GM23248 (cell line): ENCODE measurements around the gene FBLN2. TPM values are rescaled to one million over a fixed set of nuclear protein-coding genes. Genes with fewer than 3 reads are reported as not detected.

Source experiments
- DNase-seq: peaks from one replicate; pipeline ENCODE4 v3.0.0-alpha.2; 2015
- H2AFZ ChIP-seq: fragments of 200-600 bp; sonication (generic); 2 replicates; pipeline ENCODE4 v1.6.1; 2016; ENCODE audit warnings: antibody characterized with exemption
- H3F3A ChIP-seq: fragments of 200-600 bp; sonication (generic); 2 replicates; pipeline ENCODE4 v1.6.1; 2016; ENCODE audit warnings: mild to moderate bottlenecking, antibody characterized with exemption, mixed run types; ENCODE audit not compliant: insufficient read depth
- H3K27ac ChIP-seq: fragments of 200-600 bp; sonication (generic); 2 replicates; pipeline ENCODE4 v1.5.1; 2016; ENCODE audit warnings: mild to moderate bottlenecking
- H3K27me3 ChIP-seq: fragments of 200-600 bp; sonication (generic); replicated peaks from 2 replicates; pipeline ENCODE4 v1.6.1; 2016; ENCODE audit warnings: mild to moderate bottlenecking; ENCODE audit not compliant: insufficient read depth
- H3K36me3 ChIP-seq: fragments of 200-600 bp; sonication (generic); 2 replicates; pipeline ENCODE4 v1.6.1; 2016; ENCODE audit warnings: low read depth, mild to moderate bottlenecking
- H3K4me1 ChIP-seq: fragments of 200-600 bp; sonication (generic); 2 replicates; pipeline ENCODE4 v1.6.1; 2016; ENCODE audit warnings: mild to moderate bottlenecking; ENCODE audit not compliant: insufficient read depth
- H3K4me2 ChIP-seq: fragments of 200-600 bp; sonication (generic); one replicate; pipeline ENCODE4 v1.6.1; 2016; ENCODE audit warnings: mild to moderate bottlenecking; ENCODE audit not compliant: unreplicated experiment
- H3K4me3 ChIP-seq: fragments of 200-600 bp; sonication (generic); 2 replicates; pipeline ENCODE4 v1.5.1; 2016; ENCODE audit warnings: mild to moderate bottlenecking
- H3K79me2 ChIP-seq: fragments of 200-600 bp; sonication (generic); 2 replicates; pipeline ENCODE4 v1.6.1; 2016; ENCODE audit warnings: mild to moderate bottlenecking; ENCODE audit not compliant: insufficient read depth
- H3K9ac ChIP-seq: fragments of 200-600 bp; sonication (generic); 2 replicates; pipeline ENCODE4 v1.6.1; 2016; ENCODE audit warnings: mild to moderate bottlenecking
- H3K9me2 ChIP-seq: fragments of 200-600 bp; sonication (generic); 2 replicates; pipeline ENCODE4 v1.6.1; 2016; ENCODE audit warnings: mixed run types, mild to moderate bottlenecking, moderate library complexity; ENCODE audit not compliant: insufficient read depth
- H3K9me3 ChIP-seq: fragments of 200-600 bp; sonication (generic); one replicate; pipeline ENCODE4 v1.6.1; 2017; ENCODE audit warnings: low read depth
- H4K20me1 ChIP-seq: fragments of 200-600 bp; sonication (generic); 2 replicates; pipeline ENCODE4 v1.6.0; 2016; ENCODE audit not compliant: insufficient read depth
- EZH2 ChIP-seq: fragments of 200-600 bp; sonication (generic); IDR thresholded peaks from 2 replicates; pipeline ENCODE4 v1.6.1; 2018; ENCODE audit warnings: antibody characterized with exemption, mild to moderate bottlenecking; ENCODE audit not compliant: insufficient read depth, poor library complexity, severe bottlenecking
- EZH2phosphoT487 ChIP-seq: fragments of 200-600 bp; sonication (generic); IDR thresholded peaks from 2 replicates; pipeline ENCODE4 v1.6.1; 2018; ENCODE audit warnings: antibody characterized with exemption, moderate library complexity, mild to moderate bottlenecking, low read depth; ENCODE audit not compliant: insufficient read depth
- WGBS, 2 experiments: methylation state at CpG; one replicate each; pipeline ENCODE4 v1.1.6; 2015 to 2017; ENCODE audit warnings: low lambda C conversion rate in 2 of 2, low coverage in 1 of 2; ENCODE audit errors: missing lambda C conversion rate in 2 of 2; 5-methylcytosine and 5-hydroxymethylcytosine counted together
- in situ Hi-C: fragments of 300-500 bp; cut with MboI; formaldehyde crosslinking; loops from 2 replicates; pipeline ENCODE4 v1.15.0; 2020
- polyA plus RNA-seq: library from polyadenylated mRNA; unstranded; fragments of >200 nt; fragmentation: Nextera tagmentation; extraction: Ambion mirVana; gene quantifications from 2 replicates; pipeline ENCODE4 v1.2.1, GENCODE V29; 2016
- total RNA-seq: library from RNA; depleted of rRNA; stranded (reverse); fragments of >200 nt; shearing (Covaris generic); gene quantifications from 2 replicates; pipeline ENCODE4 v1.2.3, GENCODE V29; 2014

The FBLN2 gene
- total and polyA plus RNA-seq, 2 experiments from 2014 or later: 447 to 636 TPM

- in situ Hi-C loops: no loop called here
- no peaks in the 10 kb centered on the region for H3K9me2 ChIP-seq
These were observed 16.3 kb upstream of the FBLN2 start for GRCh38 chr3:13532631-13533030.

DNA sequence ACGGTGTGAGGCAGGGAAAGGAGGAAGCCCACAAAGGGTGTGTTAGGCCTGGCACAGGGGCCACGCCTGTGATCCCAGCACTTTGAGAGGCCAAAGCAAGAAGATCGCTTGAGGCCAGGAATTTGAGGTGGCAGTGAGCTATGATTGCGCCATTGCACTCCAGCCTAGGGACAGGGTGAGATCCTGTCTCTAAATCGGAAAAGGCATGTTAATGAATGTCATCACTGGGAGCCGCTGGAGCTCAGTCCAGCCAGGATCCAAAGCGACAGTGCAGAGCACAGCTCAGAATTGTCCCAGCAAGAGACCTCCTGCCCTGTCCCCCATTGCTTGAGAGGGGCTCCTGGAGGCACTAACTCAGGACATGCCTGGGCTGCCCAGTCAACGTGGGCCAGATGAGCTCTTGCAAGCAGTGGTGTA, 15.0 kb upstream of the FBLN2 start:
- H3K4me2 ChIP-seq: no peak overlapping the region
- no peaks in the 10 kb centered on the region for H3K9me3 ChIP-seq
- H3K36me3 ChIP-seq: no peaks in the 10 kb centered on the region
- H3K4me3 ChIP-seq: no peak overlapping the region
- in situ Hi-C loops: no loop called here
- H3K27me3 ChIP-seq: no peaks in the 10 kb centered on the region
- WGBS, 2 experiments: 53% methylated on average over 8 of the region's 8 CpGs
- no peak overlapping the region for H3K27ac ChIP-seq
- H3K9ac ChIP-seq: peak overlapping the region; percentile 11; the same call in 1 of the 2 replicates
- TF ChIP-seq EZH2: no peak
- TF ChIP-seq EZH2phosphoT487: no peak
- no peak overlapping the region for H2AFZ ChIP-seq
- H3F3A ChIP-seq: peaks cover 16% of the 10 kb centered on the region
- peaks cover 43% of the 10 kb centered on the region for H3K4me1 ChIP-seq
- no peaks in the 10 kb centered on the region for H3K79me2 ChIP-seq
- no peak for DNase-seq
- no peaks in the 10 kb centered on the region for H3K9me2 ChIP-seq
- no peaks in the 10 kb centered on the region for H4K20me1 ChIP-seq

More at GRCh38 chr3:13532631-13533030, 16.3 kb upstream of the FBLN2 start:
- no peak overlapping the region for H3K4me2 ChIP-seq
- no peaks in the 10 kb centered on the region for H3K36me3 ChIP-seq
- 57 to 58% methylated on average over 5 of the region's 5 CpGs for WGBS, 2 experiments
- H3K27ac ChIP-seq: no peak overlapping the region
- peaks cover 6% of the 10 kb centered on the region for H3F3A ChIP-seq
- H2AFZ ChIP-seq: no peak overlapping the region
- no peak overlapping the region for H3K9ac ChIP-seq
- no peak overlapping the region for H3K4me3 ChIP-seq
- no peak for TF ChIP-seq EZH2phosphoT487
- no peak for TF ChIP-seq EZH2
- peaks cover 33% of the 10 kb centered on the region for H3K4me1 ChIP-seq
- H3K9me3 ChIP-seq: no peaks in the 10 kb centered on the region
- DNase-seq: no peak
- H3K79me2 ChIP-seq: no peaks in the 10 kb centered on the region
- H4K20me1 ChIP-seq: no peaks in the 10 kb centered on the region
- no peaks in the 10 kb centered on the region for H3K27me3 ChIP-seq

DNA sequence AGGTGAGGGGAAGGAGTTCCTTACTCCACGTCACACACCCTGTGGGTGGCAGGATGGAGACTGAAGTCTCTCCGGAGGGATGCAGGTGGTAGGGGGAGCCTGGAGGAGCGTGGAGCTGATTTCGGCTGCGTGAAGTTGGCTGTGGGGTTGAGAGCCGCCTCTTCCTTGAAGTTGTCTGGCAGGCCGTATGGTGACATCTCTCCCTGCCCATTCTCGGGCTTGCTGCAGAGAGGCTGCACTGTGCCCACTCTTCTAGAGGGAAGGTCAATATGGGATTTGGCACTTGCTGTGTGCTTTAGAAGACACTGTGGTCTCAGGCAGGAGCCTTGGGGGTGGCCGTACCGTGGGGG, 13.4 kb upstream of the FBLN2 start:
- Histone ChIP-seq H3K4me1 (peaks cover 58% of the 10 kb centered on the region), H2AFZ (no peak overlapping the region), H3K79me2 (no peaks in the 10 kb centered on the region), H3F3A (peaks cover 19% of the 10 kb centered on the region), H3K27ac (no peak overlapping the region), H3K9ac (peak overlapping the region; percentile 87; the same call in 1 of the 2 replicates), H3K27me3 (no peaks in the 10 kb centered on the region), H3K4me2 (no peak overlapping the region), H3K9me3 (no peaks in the 10 kb centered on the region), H4K20me1 (no peaks in the 10 kb centered on the region), H3K9me2 (no peaks in the 10 kb centered on the region), H3K4me3 (no peak overlapping the region), H3K36me3 (no peaks in the 10 kb centered on the region)
- no peak for DNase-seq
- in situ Hi-C loops: no loop called here
- 81% methylated on average over 10 of the region's 10 CpGs for WGBS, 2 experiments
- TF ChIP-seq EZH2: no peak
- TF ChIP-seq EZH2phosphoT487: no peak

DNA sequence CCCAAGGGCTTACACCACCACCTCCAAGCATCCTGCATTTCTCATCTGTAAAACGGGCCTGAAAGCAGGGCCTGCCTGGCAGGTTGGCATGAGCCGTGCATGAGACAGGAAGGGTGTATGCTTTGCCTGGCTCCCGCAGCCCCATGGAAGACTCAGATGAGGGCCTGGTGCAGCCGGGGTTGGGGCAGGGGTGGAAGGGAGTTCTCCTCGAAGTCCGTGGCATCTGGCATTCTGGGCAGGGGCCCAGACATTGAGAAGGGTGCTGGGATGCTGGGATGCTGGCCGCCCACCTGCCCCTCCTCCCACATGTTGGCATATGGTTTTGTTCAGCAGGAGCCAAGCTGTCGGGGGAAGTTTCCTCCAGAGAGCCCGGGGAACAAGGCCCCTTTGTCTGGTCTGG, 13.0 kb upstream of the FBLN2 start:
- no peak overlapping the region for H3K4me3 ChIP-seq
- DNase-seq: no peak
- TF ChIP-seq EZH2phosphoT487: no peak
- no peak for TF ChIP-seq EZH2
- H3K4me2 ChIP-seq: no peak overlapping the region
- in situ Hi-C loops: no loop called here
- H3K9me2 ChIP-seq: no peaks in the 10 kb centered on the region
- H3K4me1 ChIP-seq: peaks cover 58% of the 10 kb centered on the region
- peak overlapping the region; percentile 100 for H3K27ac ChIP-seq
- H3K9me3 ChIP-seq: no peaks in the 10 kb centered on the region
- peak overlapping the region; percentile 44; the same call in 1 of the 2 replicates for H2AFZ ChIP-seq
- peak overlapping the region; percentile 87 for H3K9ac ChIP-seq
- WGBS, 2 experiments: 36 to 44% methylated on average over 6 to 9 of the region's 9 CpGs
- no peaks in the 10 kb centered on the region for H4K20me1 ChIP-seq
- H3K27me3 ChIP-seq: no peaks in the 10 kb centered on the region
- no peaks in the 10 kb centered on the region for H3K79me2 ChIP-seq
- H3F3A ChIP-seq: peaks cover 19% of the 10 kb centered on the region
- H3K36me3 ChIP-seq: no peaks in the 10 kb centered on the region

DNA sequence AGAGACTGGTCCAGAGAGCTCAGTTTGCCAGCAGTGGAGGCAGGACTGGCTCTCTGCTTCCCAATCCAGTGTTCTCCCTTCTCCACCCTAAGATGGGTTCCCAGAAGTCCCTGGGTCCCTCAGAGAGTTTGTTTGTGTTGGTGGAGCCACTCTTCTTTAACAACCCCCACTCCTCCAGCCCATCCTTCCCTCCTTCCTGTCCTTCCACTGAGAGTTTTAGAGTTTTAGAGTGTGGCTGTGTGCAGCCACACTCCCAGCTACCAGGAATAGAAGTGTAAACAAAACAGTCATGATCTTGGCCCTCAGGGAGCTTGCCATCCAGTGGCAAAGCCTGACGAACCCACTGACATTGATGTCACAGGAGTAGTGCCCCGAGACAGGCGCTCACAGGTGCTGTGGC, 12.5 kb upstream of the FBLN2 start:
- TF ChIP-seq EZH2 (no peak), EZH2phosphoT487 (no peak)
- Histone ChIP-seq H3K9ac (peak overlapping the region; percentile 87), H3K9me2 (no peaks in the 10 kb centered on the region), H4K20me1 (no peaks in the 10 kb centered on the region), H3K4me1 (peaks cover 58% of the 10 kb centered on the region), H3K36me3 (no peaks in the 10 kb centered on the region), H3K9me3 (no peaks in the 10 kb centered on the region), H2AFZ (peak overlapping the region; percentile 44; the same call in 1 of the 2 replicates), H3K27ac (peak overlapping the region; percentile 100), H3K27me3 (no peaks in the 10 kb centered on the region), H3F3A (peaks cover 22% of the 10 kb centered on the region), H3K79me2 (no peaks in the 10 kb centered on the region), H3K4me3 (no peak overlapping the region), H3K4me2 (no peak overlapping the region)
- no peak for DNase-seq
- in situ Hi-C loops: no loop called here
- 66 to 69% methylated on average over 3 of the region's 3 CpGs for WGBS, 2 experiments
